22Rv1 (cell line): ENCODE measurements around the gene YIPF3.
"Not testable (repeated sequence)": the region's sequence is repeated elsewhere in the genome, so short reads cannot be mapped to it uniquely, and the experiment has no call there.

Experiments
- H3K27ac ChIP-seq: fragments of 450-650 bp; 2 replicates; pipeline ENCODE4 v1.5.1; 2017
- ZFX ChIP-seq: fragments of 450-650 bp; IDR thresholded peaks from 2 replicates; pipeline ENCODE4 v1.6.1; 2017; ENCODE audit warnings: antibody characterized with exemption, borderline replicate concordance
- TF ChIP-seq, protein P1 (sequence below): fragments of 450-650 bp; IDR thresholded peaks from 2 replicates; pipeline ENCODE4 v1.5.1; 2017; ENCODE audit warnings: mild to moderate bottlenecking

Gene YIPF3

DNA sequence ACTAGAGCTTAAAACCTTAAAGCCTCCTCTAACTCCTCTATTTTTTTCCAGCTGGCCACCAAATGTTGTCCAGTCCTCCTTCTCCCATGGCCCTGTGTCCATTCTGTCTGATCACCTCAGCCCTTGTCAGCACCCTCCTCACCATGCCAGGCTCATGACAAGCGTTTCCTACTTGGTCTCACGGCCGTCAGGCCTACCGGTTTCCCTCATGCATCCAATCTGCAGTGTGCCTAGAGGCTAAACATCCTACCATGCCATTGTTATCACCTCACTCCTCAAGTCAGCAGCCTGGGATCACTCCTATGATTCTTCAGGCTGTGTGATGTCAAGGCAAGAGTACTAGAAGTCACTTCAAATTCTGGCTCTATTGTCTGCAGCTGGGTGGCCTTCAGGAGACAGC is 49.0 kb downstream of the YIPF3 start:
- TF ChIP-seq, protein P1, sequence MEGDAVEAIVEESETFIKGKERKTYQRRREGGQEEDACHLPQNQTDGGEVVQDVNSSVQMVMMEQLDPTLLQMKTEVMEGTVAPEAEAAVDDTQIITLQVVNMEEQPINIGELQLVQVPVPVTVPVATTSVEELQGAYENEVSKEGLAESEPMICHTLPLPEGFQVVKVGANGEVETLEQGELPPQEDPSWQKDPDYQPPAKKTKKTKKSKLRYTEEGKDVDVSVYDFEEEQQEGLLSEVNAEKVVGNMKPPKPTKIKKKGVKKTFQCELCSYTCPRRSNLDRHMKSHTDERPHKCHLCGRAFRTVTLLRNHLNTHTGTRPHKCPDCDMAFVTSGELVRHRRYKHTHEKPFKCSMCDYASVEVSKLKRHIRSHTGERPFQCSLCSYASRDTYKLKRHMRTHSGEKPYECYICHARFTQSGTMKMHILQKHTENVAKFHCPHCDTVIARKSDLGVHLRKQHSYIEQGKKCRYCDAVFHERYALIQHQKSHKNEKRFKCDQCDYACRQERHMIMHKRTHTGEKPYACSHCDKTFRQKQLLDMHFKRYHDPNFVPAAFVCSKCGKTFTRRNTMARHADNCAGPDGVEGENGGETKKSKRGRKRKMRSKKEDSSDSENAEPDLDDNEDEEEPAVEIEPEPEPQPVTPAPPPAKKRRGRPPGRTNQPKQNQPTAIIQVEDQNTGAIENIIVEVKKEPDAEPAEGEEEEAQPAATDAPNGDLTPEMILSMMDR, result no peak
- no peak for TF ChIP-seq ZFX
- no peak overlapping the region for H3K27ac ChIP-seq

DNA sequence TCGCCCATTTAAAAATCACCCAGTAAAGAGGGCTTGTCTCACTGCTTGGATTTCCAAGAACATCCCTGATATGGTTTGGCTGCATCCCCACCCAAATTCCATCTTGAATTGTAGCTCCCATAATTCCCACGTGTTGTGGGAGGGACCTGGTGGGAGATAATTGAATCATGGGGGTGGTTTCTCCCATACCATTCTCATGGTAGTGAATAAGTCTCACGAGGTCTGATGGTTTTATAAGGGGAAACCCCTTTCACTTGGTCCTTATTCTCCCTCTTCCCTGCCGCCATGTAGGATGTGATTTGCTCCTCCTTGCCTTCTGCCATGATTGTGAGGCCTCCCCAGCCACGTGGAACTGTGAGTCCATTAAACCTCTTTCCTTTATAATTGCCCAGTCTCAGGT is 49.5 kb downstream of the YIPF3 start:
- H3K27ac ChIP-seq, result not testable (repeated sequence)

DNA sequence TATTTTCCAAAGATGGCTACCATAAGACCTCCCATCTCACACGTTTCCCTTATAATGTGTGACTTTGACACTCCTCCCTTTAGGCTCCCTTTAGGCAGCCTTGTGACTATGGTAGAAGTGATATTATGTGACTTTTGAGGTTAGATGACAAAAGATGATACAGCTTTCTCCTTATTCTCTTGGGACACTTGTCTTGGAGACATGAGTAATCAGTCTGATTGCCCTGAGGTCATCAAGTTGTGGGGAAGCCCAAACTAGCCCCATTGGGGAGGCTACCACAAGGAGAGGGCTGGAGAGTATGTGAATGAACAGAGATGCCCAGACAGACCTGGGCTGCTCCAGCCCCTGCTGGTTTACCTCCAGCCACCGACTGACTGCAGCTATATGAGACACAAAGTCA is 50.8 kb downstream of the YIPF3 start:
- no peak overlapping the region for H3K27ac ChIP-seq

DNA sequence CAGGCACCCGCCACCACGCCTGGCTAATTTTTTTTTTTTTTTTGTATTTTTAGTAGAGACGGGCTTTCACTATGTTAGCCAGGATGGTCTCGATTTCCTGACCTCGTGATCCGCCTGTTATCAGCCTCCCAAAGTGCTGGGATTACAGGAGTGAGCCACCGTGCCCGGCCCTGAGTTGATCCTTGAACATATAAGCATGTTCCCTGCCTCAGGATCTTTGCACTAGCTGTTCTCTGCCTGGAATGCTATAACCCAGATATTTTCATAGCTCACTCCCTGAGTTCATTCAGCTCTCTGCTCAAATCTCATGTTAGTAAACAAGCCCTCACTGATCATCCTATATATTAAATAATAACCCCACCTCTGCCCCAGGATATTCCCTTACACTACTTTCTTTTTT is 52.4 kb downstream of the YIPF3 start:
- no peak for TF ChIP-seq ZFX
- TF ChIP-seq, protein P1, result no peak
- no peak overlapping the region for H3K27ac ChIP-seq

More for the DNA sequence above, 50.8 kb downstream of the YIPF3 start:
- TF ChIP-seq ZFX, result no peak
- TF ChIP-seq, protein P1, result no peak

DNA sequence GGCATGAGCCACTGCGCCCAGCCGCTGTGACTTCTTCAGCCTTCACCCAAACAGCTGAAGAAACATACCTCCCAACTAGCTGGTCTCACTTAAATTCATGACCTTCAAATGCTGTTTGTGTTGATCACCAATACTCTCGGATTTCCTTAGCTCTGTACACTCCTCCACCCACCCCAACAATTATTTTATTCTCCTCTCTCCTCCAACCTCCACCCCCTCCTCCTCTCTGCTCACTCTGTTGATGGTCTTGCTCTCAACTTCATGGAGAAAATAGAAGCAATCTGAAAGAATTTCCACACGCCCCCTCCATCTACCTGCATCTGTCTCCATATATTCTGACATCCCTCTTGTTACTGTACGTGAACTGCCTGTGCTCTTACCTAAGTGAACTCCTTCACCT is 54.8 kb downstream of the YIPF3 start:
- H3K27ac ChIP-seq, result no peak overlapping the region
- TF ChIP-seq, protein P1, result no peak
- TF ChIP-seq ZFX, result no peak
